ENCODE results near the gene FKBP14.

Gene FKBP14

DNA sequence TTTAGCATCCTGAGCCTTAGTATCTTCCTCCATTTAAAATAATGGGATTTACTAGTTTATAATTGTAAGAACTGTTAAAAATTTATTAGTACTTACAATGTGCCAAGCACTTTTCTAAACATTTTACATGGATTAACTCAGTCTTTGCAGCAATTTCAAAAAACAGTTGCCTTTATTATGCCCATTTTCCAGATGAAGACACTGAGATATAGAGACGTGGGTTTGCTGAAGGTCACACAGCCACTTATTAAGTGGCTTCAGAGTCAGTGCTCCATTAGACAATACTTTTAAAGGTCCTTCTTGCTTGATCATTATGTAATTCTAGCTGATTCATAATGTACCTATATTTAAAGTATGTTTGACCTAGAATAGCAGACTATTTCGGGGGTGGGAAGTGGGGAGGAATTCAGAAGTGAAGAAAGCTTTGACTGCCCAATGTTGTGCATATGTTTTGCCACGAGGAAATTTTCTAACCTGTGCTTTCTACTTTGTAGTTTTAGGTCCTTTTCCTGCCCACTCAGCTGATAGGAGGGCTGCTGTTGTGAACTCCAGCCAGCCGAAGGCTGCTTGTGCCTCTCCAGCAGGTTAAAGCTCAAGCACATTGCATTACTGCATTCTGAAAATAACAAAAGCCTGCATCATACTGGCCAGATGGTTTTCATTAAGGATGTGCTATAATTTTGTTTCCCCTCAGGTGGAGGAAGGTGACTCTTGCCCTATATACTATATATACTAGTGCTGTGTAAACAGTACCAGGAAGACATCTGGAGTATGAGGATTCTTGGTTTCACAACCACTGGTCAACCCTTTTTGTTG is 6.0 kb upstream of the FKBP14 start:
- peak; percentile 13 for DNase-seq (ENCODE audit: low spot score)

DNA sequence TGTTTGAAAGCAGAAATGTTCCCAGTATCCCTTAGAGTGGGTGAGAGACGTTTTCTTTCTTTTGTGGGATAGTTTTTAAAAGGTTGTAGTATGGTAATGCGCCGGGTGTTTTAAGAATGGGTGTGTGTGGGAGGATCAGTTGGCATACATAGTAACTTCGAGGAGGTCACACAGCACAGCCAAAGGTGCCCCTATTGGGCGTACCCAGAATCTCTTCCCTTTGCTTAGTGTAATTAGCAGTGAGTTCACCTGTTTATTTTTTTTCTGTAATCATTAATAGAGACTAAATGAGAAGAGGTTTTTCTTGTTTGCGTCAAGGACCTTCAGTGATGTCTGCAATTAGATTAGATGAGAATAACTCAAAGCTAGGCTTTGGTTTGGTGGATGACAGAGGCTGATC is 3.2 kb upstream of the FKBP14 start:
- DNase-seq (ENCODE audit: low spot score) = peak; percentile 42

- peak; percentile 50 for DNase-seq (ENCODE audit: low spot score)
Measured at GRCh38 chr7:30028749-30029635, 2.5 kb upstream of the FKBP14 start.

GRCh38 chr7:30028216-30028748 is 1.8 kb upstream of the FKBP14 start, which contains the start of gene PLEKHA8:
Gene PLEKHA8, plus strand, starts transcription at chr7:30028412. Its CDS starts 351 bp downstream, at chr7:30028763.
- peak; percentile 91 for DNase-seq (ENCODE audit: low spot score)

DNA sequence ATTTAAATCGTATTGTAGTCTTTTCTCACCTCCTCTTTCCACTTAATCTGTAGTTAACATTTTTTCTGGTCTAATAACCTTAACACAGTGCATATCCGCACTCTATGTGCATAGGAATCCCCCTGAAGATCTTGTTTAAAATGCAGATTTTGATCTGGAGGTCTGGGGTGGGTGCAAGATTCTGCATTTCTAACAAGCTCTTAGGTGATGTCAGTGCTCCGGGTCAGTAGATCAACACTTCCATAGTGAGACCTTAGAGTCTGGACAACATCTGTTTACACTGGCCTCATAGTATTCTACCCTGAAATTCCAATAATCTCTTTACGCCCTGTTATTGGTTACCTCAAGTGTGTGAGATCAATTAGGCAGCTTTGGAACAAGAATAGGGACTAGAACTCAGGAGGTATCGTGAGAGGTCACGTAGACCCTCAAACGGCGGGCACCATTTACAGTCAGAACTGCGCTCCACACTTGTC is 1.3 kb upstream of the FKBP14 start:
- DNase-seq (ENCODE audit: low spot score) = no peak

GRCh38 chr7:30027065-30027456 is 559 bp upstream of the FKBP14 start:
- DNase-seq (ENCODE audit: low spot score) = peak; percentile 89

- DNase-seq (ENCODE audit: low spot score) = no peak
Measured at GRCh38 chr7:30023524-30023923, 3.0 kb downstream of the FKBP14 start.

DNA sequence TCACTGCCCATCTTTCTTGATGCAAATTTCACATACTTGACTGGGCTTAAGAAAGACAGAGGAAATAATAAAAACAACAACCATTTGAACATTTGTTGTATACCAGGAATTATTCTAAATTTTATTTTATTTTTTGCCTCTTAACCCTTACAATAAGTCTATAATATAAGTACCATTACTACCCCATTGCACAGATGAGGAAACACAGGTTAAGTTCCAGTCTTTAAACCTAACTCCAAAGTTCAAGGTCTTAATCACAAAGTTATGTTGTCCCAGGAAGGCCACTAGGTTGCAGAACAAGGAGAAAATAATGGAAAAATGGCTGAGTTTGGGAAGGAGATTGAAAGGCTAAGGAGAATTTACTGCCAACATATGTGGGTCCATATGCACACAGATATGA is 3.5 kb downstream of the FKBP14 start:
- DNase-seq (ENCODE audit: low spot score) = no peak

DNA sequence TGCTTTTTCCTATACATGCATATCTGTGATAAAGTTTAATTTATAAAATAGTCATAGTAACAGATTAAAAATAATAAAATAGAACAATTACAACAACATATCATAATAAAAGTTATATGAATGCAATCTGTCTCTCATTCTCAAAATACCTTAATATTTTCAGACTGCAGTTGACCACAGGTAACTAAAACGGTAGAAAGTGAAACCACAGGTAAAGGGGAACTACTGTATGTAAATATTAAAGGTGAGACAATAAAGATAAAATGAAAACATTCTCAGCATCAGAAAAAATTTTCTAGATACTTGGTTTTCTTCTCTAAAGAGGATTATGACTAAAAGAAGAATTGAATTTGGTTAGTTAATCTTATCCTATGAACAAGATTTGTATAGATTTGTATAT is 6.0 kb downstream of the FKBP14 start:
- DNase-seq (ENCODE audit: low spot score) = no peak

DNA sequence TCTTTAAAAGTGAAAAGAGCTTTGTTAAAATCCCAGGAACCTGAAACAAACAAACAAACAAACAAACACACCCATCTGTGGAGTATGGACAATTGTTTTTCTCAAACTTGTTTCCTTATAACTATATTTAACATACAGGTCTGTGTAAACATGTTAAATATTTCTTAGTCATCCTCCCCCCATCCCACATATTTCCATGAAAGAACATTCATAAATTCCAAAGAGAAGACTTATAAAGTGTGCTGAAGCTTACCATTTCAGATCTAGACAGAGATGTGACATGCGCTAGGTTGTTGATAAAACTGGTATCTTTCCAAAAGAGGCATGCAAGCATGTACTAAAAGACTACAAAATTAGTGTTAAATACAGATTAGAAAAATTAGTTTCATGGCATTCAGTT is 6.5 kb downstream of the FKBP14 start:
- no peak for DNase-seq (ENCODE audit: low spot score)

GRCh38 chr7:30019387-30019786 is 7.1 kb downstream of the FKBP14 start:
- DNase-seq (ENCODE audit: low spot score) = no peak

DNA sequence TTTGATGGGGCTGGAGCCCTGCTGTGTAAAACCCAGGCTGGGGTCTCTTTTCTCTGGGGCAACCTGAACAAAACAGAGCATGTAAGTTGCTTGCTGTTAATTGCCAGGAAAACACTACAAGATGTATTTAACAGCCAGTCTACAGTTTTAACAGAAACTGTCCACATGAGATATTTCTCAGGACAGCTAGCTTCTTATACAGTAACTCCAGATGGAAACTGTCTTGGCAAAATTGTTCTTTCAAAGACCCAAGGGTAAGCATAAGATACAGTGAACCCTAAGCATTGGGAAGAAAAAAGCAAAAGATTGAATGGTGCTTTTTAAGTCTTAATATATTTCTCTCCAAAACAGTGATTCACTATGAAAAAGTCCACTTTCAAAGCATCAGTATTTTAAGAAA is 8.1 kb downstream of the FKBP14 start:
- no peak for DNase-seq (ENCODE audit: low spot score)

- DNase-seq (ENCODE audit: low spot score) = no peak
Measured at GRCh38 chr7:30012757-30013156, 13.7 kb downstream of the FKBP14 start.

DNA sequence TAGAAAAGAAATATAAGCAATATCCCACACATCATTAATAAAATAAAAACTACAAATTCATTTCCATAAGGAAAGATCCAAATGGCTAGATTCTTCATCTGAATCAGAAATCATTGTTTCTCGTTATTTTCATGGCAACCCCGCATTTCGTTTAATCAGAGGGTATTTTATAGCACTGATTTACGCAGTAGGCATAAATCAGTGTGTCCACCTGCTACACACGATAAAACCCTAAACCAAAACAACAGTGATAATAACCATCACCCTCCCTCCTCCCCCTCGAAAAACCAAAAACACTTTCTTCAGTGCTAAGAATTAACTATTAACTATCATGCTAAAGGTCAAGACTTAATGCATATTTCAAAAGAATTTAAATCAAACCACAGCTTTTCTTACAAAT is 16.5 kb downstream of the FKBP14 start:
- DNase-seq (ENCODE audit: low spot score) = no peak

- no peak for DNase-seq (ENCODE audit: low spot score)
Measured at GRCh38 chr7:30005464-30005863, 21.0 kb downstream of the FKBP14 start.

DNA sequence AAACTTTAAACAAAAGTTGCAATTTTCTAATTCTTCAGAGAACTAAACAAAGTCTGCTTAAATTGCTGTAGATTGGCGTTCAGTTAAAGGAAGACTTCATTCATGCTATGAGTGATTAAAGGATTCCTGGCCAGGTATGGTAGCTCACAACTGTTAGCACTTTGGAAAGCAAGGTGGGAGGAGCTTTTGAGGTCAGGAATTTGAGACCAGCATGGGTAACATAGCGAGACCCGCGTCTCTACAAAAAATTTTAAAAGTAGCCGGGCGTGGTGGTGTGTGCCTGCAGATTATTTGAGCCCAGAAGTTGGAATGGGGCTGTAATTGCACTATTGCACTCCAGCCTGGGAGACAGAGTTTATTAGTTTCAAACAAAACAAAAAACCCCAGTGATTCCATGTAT is 23.4 kb downstream of the FKBP14 start:
- DNase-seq (ENCODE audit: low spot score) = no peak

DNA sequence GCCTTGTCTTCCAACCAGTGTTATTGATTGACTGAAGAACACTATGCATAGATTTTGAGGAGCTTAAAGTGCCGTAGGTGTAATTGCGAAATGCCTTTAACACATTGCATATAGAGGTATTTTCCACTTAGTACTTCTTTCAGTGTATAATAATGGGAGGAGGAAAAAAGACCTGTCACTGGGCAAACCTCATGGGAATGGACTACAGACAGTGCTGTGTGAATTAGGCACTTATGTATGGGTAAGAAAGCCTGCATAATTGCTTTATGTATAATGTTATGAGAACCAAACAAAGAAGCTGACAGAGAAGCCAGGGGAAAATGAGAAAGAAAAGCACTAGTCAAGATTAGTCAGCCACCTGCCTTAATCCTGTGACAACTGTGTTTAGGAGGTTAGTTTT is 24.5 kb downstream of the FKBP14 start:
- DNase-seq (ENCODE audit: low spot score) = no peak

- no peak for DNase-seq (ENCODE audit: low spot score)
Measured at GRCh38 chr7:29998489-29998888, 28.0 kb downstream of the FKBP14 start.

DNA sequence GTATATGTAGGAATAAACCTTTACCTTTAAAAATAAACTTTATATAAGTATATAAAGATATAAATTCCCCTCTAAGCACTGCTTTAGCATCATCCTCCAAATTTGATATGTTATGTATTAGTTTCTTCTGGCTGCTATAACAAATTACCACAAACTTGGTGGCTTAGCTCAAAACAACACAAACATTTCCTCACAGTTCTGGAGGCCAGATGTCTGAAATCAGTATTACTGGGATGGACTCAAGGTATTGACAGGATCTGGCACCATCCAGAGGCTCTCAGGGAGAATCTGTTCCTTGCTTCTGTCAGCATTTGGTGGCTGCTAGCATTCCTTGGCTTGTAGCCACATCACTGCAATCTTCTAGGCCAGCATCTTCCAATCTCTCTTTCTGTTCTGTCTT is 30.2 kb downstream of the FKBP14 start:
- no peak for DNase-seq (ENCODE audit: low spot score)

GRCh38 chr7:29995652-29996051 is 30.9 kb downstream of the FKBP14 start:
- no peak for DNase-seq (ENCODE audit: low spot score)

DNA sequence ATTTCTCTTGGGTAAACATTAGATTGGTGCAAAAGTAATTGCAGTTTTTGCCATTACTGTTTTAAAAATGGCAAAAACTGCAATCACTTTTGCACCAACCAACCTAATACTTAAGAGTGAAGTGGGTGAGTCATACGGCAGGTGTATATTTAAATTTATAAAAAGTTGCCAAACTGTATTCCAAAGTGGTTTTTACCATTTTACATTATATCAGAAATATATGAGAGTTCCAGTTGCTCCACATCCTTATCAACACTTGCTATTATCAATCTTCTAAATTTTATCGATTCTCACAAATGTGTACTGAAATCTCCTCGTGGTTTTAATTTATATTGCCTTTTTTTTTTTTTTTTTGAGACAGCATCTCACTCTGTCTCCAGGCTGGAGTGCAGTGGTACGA is 33.4 kb downstream of the FKBP14 start:
- DNase-seq (ENCODE audit: low spot score) = no peak

DNA sequence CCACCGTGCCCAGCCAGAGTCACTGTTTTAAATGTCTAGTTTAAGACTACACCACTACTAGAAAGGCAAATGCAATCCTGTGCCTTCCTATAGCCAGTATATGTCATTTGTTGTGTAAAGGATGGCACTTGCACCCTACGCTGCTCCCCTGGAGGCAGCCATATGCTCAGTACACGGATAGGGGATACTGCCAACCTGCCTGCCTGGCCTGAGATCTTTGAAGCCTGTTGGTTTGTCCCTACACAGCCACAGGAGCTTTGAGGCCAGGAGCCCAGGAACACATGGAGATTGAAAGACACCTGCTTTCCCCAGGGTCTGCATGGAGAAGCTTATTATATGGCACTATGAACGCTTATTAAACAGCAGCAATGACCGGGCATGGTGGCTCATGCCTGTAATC is 34.6 kb downstream of the FKBP14 start:
- DNase-seq (ENCODE audit: low spot score) = no peak

DNA sequence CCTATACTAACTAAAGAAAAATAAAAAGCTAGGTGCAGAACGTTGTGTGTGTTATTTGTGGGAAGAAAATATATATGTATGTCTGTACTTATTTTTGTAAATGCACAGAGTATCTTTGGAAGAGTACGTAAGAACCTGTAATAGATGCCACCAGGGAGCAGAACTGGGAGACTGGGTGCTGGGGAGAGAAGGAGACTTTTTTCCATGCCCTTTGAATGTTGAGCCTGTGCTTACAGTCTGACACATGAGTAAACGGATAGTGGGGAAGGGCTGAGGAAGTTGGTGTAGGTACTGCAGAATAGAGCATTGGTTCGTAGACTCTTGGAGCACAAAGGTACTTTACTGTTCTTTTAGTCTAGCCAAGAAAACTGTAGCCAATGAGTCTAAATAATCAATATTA is 35.6 kb downstream of the FKBP14 start:
- no peak for DNase-seq (ENCODE audit: low spot score)
